DOHH2 (cell line): ENCODE measurements around the gene NPTN.

Source experiments
- EZH2phosphoT487 ChIP-seq: fragments of 200-600 bp; sonication (generic); IDR thresholded peaks from 2 replicates; pipeline ENCODE4 v1.6.1; 2017; ENCODE audit warnings: borderline replicate concordance, mild to moderate bottlenecking, antibody characterized with exemption, low read length, moderate library complexity, mixed read lengths
- TF ChIP-seq, protein P1 (sequence below): fragments of 200-600 bp; sonication (generic); IDR thresholded peaks from one replicate; pipeline ENCODE4 v1.5.1; 2014; ENCODE audit warnings: antibody characterized with exemption, mild to moderate bottlenecking, low read depth, low read length; ENCODE audit not compliant: poor library complexity, severe bottlenecking

DNA sequence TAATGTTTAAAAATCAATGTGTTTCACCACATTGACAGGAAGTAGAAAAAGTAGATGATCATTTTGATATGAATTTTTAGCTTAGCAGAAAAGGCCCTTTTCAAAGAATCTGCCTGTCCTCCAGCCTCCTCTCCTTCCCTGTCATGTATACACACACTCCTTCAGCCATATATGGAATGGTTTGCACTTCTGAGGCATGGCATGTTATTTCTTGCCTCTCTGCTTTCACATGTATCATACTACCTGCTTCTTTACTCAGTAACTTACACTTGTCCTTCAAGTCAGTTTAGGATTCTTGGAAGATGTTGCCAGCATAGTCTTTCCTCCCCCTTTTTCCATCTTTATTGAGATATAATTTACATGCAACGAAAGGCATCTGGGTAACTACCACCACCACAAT lies 111.2 kb downstream of the NPTN start:
- TF ChIP-seq, protein P1, sequence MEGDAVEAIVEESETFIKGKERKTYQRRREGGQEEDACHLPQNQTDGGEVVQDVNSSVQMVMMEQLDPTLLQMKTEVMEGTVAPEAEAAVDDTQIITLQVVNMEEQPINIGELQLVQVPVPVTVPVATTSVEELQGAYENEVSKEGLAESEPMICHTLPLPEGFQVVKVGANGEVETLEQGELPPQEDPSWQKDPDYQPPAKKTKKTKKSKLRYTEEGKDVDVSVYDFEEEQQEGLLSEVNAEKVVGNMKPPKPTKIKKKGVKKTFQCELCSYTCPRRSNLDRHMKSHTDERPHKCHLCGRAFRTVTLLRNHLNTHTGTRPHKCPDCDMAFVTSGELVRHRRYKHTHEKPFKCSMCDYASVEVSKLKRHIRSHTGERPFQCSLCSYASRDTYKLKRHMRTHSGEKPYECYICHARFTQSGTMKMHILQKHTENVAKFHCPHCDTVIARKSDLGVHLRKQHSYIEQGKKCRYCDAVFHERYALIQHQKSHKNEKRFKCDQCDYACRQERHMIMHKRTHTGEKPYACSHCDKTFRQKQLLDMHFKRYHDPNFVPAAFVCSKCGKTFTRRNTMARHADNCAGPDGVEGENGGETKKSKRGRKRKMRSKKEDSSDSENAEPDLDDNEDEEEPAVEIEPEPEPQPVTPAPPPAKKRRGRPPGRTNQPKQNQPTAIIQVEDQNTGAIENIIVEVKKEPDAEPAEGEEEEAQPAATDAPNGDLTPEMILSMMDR = no peak
- TF ChIP-seq EZH2phosphoT487 = no peak
